ENCODE results near the gene C5orf58.

C5orf58 gene

GRCh38 chr5:170294556-170294955 is 61.8 kb downstream of the C5orf58 start:
- Histone ChIP-seq H3K9me3 (ENCODE audit: insufficient read depth, low read depth, low read length) (no peaks in the 10 kb centered on the region), H3F3A (ENCODE audit: low read depth) (no peaks in the 10 kb centered on the region), H3K4me1 (ENCODE audit: insufficient read depth, low read length, poor library complexity, severe bottlenecking) (peaks cover 42% of the 10 kb centered on the region), H3K9me2 (replicated peaks; ENCODE audit: low read depth, low read length) (no peaks in the 10 kb centered on the region), H3K79me2 (ENCODE audit: insufficient read depth, low read length) (peaks cover 95% of the 10 kb centered on the region), H3K36me3 (ENCODE audit: insufficient read depth, low read length) (peaks cover 32% of the 10 kb centered on the region), H3K9ac (ENCODE audit: low read depth, low read length, poor library complexity, severe bottlenecking) (peak overlapping the region; percentile 99), H4K20me1 (ENCODE audit: insufficient read depth, low read length, poor library complexity, severe bottlenecking) (peaks cover 36% of the 10 kb centered on the region), H2AFZ (ENCODE audit: low read length) (no peak overlapping the region), H3K27me3 (ENCODE audit: insufficient read depth, low read length, poor library complexity, severe bottlenecking) (no peaks in the 10 kb centered on the region), H3K4me3 (ENCODE audit: low read length, poor library complexity, severe bottlenecking) (peak overlapping the region; percentile 99), H3K4me2 (ENCODE audit: low read depth, low read length, poor library complexity, severe bottlenecking) (peak overlapping the region; percentile 91)
- TF ChIP-seq EZH2phosphoT487 (IDR thresholded peaks at IDR 0.05; ENCODE audit: borderline replicate concordance) (no peak), CTCF (conservative IDR thresholded peaks at IDR 0.05; ENCODE audit: low read length) (no peak)

Data from Loucy (cell line).